SU-DHL-6 (cell line): Measurements from ENCODE around the gene AANAT.

Source experiments
- H2AFZ ChIP-seq: fragments of 200-600 bp; sonication (generic); 2 replicates; pipeline ENCODE4 v1.6.1; 2014; ENCODE audit warnings: low read depth, mild to moderate bottlenecking, moderate library complexity, mixed read lengths, antibody characterized with exemption, low read length; ENCODE audit not compliant: severe bottlenecking
- H3F3A ChIP-seq: fragments of 200-600 bp; shearing (Covaris generic); 2 replicates; pipeline ENCODE4 v1.6.0; 2016; ENCODE audit warnings: antibody characterized with exemption, mild to moderate bottlenecking; ENCODE audit not compliant: insufficient read depth
- H3K27ac ChIP-seq: fragments of 200-600 bp; sonication (generic); 2 replicates; pipeline ENCODE4 v1.5.1; 2016; ENCODE audit warnings: low read depth, mild to moderate bottlenecking, low read length, moderate library complexity, mixed read lengths
- H3K27me3 ChIP-seq: fragments of 200-600 bp; sonication (generic), shearing (Covaris generic); 2 replicates; pipeline ENCODE4 v1.6.0; 2014; ENCODE audit warnings: mild to moderate bottlenecking, low read length
- H3K36me3 ChIP-seq: fragments of 200-600 bp; sonication (generic); 2 replicates; pipeline ENCODE4 v1.6.1; 2014; ENCODE audit warnings: mild to moderate bottlenecking, low read length, mixed read lengths
- H3K4me2 ChIP-seq: fragments of 300-600, 200-600 bp; shearing (Covaris generic), sonication (generic); 2 replicates; pipeline ENCODE4 v1.6.0; 2014; ENCODE audit warnings: low read length, low read depth, mild to moderate bottlenecking; ENCODE audit not compliant: poor library complexity, severe bottlenecking
- H3K4me3 ChIP-seq: fragments of 200-600 bp; sonication (generic); 2 replicates; pipeline ENCODE4 v1.5.1; 2014; ENCODE audit warnings: antibody characterized with exemption, low read length, mild to moderate bottlenecking, mixed read lengths; ENCODE audit not compliant: insufficient read depth, poor library complexity, severe bottlenecking
- H3K79me2 ChIP-seq: fragments of 200-600 bp; sonication (generic); 2 replicates; pipeline ENCODE4 v1.6.1; 2014; ENCODE audit warnings: mild to moderate bottlenecking, low read length, moderate library complexity; ENCODE audit not compliant: insufficient read depth
- H3K9ac ChIP-seq: fragments of 200-600 bp; sonication (generic); 2 replicates; pipeline ENCODE4 v1.7.0; 2014; ENCODE audit warnings: mild to moderate bottlenecking, low read length
- H3K9me2 ChIP-seq: fragments of 200-600 bp; sonication (generic); replicated peaks from 2 replicates; pipeline ENCODE4 v1.6.1; 2014; ENCODE audit warnings: low read length; ENCODE audit not compliant: insufficient read depth
- H3K9me3 ChIP-seq: fragments of 200-600 bp; sonication (generic); 2 replicates; pipeline ENCODE4 v1.6.1; 2014; ENCODE audit warnings: low read length, mixed read lengths; ENCODE audit not compliant: insufficient read depth
- H4K20me1 ChIP-seq: fragments of 200-600 bp; sonication (generic); 2 replicates; pipeline ENCODE4 v1.6.1; 2014; ENCODE audit warnings: low read depth, mild to moderate bottlenecking, antibody characterized with exemption, low read length, moderate library complexity, mixed read lengths
- EZH2phosphoT487 ChIP-seq: fragments of 200-600 bp; sonication (generic), shearing (Covaris generic); conservative IDR thresholded peaks from 2 replicates; pipeline ENCODE4 v1.6.1; 2018; ENCODE audit warnings: mild to moderate bottlenecking, antibody characterized with exemption, low read length, moderate library complexity, mixed read lengths
- TF ChIP-seq, protein P1 (sequence below): fragments of 200-600 bp; sonication (generic); IDR thresholded peaks from one replicate; pipeline ENCODE4 v1.5.1; 2017; ENCODE audit warnings: antibody characterized with exemption, mild to moderate bottlenecking, low read length, moderate library complexity; ENCODE audit not compliant: insufficient read depth, poor library complexity, severe bottlenecking

Gene AANAT

GRCh38 chr17:76441686-76442340, 25.6 kb upstream of the AANAT start:
- no peak overlapping the region for H3K27ac ChIP-seq
- no peaks in the 10 kb centered on the region; the same call in 1 of the 2 replicates for H4K20me1 ChIP-seq
- H3K79me2 ChIP-seq = peaks cover 22% of the 10 kb centered on the region; the same call in 1 of the 2 replicates
- no peak overlapping the region for H3K4me3 ChIP-seq
- no peaks in the 10 kb centered on the region for H3K9me3 ChIP-seq
- TF ChIP-seq, protein P1, sequence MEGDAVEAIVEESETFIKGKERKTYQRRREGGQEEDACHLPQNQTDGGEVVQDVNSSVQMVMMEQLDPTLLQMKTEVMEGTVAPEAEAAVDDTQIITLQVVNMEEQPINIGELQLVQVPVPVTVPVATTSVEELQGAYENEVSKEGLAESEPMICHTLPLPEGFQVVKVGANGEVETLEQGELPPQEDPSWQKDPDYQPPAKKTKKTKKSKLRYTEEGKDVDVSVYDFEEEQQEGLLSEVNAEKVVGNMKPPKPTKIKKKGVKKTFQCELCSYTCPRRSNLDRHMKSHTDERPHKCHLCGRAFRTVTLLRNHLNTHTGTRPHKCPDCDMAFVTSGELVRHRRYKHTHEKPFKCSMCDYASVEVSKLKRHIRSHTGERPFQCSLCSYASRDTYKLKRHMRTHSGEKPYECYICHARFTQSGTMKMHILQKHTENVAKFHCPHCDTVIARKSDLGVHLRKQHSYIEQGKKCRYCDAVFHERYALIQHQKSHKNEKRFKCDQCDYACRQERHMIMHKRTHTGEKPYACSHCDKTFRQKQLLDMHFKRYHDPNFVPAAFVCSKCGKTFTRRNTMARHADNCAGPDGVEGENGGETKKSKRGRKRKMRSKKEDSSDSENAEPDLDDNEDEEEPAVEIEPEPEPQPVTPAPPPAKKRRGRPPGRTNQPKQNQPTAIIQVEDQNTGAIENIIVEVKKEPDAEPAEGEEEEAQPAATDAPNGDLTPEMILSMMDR = no peak
- no peak for TF ChIP-seq EZH2phosphoT487
- no peak overlapping the region for H2AFZ ChIP-seq
- H3K4me2 ChIP-seq = no peak overlapping the region
- H3F3A ChIP-seq = no peaks in the 10 kb centered on the region
- no peaks in the 10 kb centered on the region for H3K27me3 ChIP-seq
- H3K9ac ChIP-seq = no peak overlapping the region
- H3K36me3 ChIP-seq = no peaks in the 10 kb centered on the region
- H3K9me2 ChIP-seq = no peaks in the 10 kb centered on the region

GRCh38 chr17:76442341-76443338, 24.8 kb upstream of the AANAT start:
- H3K9me2 ChIP-seq = no peaks in the 10 kb centered on the region
- H4K20me1 ChIP-seq = no peaks in the 10 kb centered on the region; the same call in 1 of the 2 replicates
- H3K36me3 ChIP-seq = no peaks in the 10 kb centered on the region
- no peaks in the 10 kb centered on the region for H3F3A ChIP-seq
- no peak overlapping the region for H3K9ac ChIP-seq
- TF ChIP-seq EZH2phosphoT487 = no peak
- TF ChIP-seq, protein P1 = no peak
- no peaks in the 10 kb centered on the region for H3K27me3 ChIP-seq
- no peak overlapping the region for H3K27ac ChIP-seq
- peaks cover 28% of the 10 kb centered on the region; the same call in 1 of the 2 replicates for H3K79me2 ChIP-seq
- H2AFZ ChIP-seq = no peak overlapping the region
- H3K4me2 ChIP-seq = no peak overlapping the region
- H3K4me3 ChIP-seq = no peak overlapping the region
- no peaks in the 10 kb centered on the region for H3K9me3 ChIP-seq

GRCh38 chr17:76444518-76445311, 22.7 kb upstream of the AANAT start:
- no peaks in the 10 kb centered on the region for H3K9me3 ChIP-seq
- no peak overlapping the region for H2AFZ ChIP-seq
- TF ChIP-seq, protein P1 = no peak
- H4K20me1 ChIP-seq = peaks cover 7% of the 10 kb centered on the region; the same call in 1 of the 2 replicates
- H3K4me3 ChIP-seq = no peak overlapping the region
- H3K4me2 ChIP-seq = no peak overlapping the region
- no peaks in the 10 kb centered on the region for H3K36me3 ChIP-seq
- no peaks in the 10 kb centered on the region for H3K27me3 ChIP-seq
- no peaks in the 10 kb centered on the region for H3F3A ChIP-seq
- H3K9ac ChIP-seq = no peak overlapping the region
- no peak overlapping the region for H3K27ac ChIP-seq
- H3K9me2 ChIP-seq = no peaks in the 10 kb centered on the region
- peaks cover 32% of the 10 kb centered on the region; the same call in 1 of the 2 replicates for H3K79me2 ChIP-seq
